Testis (tissue), 2 donors: ENCODE results near the gene POLR1G.

Source experiments
- POLR2A ChIP-seq: fragments of 450-650 bp; IDR thresholded peaks from one replicate; pipeline ENCODE4 v1.6.1; 2017; ENCODE audit warnings: antibody characterized with exemption, mild to moderate bottlenecking, moderate library complexity
- TF ChIP-seq, protein P1 (sequence below), 3 experiments: fragments of 450-650 bp in 2 of 3; fragments of 200-600 bp in 1 of 3; sonication (generic) in 1 of 3; IDR thresholded peaks; one replicate each; pipeline ENCODE4 v1.5.1; 2016 to 2019; ENCODE audit warnings: antibody characterized with exemption in 3 of 3, mild to moderate bottlenecking in 2 of 3, moderate library complexity in 1 of 3

DNA sequence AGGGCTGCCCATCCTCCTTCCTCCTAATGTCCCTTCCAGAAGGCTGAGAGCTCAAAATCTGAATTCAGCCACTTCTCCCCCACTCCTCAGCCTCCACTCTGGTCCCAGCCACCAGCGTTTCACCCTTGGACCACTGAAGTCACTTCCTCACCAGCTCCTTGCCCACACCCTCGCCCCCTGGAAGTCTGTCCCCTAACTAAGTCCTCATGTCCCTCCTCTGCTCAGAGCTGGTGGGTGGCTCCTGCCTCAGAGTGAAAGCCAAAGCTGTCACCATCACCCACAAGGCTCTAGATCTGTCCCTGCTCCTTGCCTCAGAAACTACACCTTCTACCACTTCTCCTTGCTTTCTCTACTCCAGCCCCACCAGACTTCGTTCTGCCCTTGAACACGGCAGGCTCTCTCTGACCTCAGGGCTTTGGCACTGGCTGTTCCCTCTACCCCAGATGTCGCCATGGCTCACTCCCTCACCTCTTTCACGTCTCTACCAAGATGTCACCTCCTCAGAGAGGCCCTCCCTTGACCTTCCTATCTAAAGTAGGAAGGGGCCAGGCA lies 15.6 kb downstream of the POLR1G start:
- TF ChIP-seq POLR2A: no peak
- TF ChIP-seq, protein P1, sequence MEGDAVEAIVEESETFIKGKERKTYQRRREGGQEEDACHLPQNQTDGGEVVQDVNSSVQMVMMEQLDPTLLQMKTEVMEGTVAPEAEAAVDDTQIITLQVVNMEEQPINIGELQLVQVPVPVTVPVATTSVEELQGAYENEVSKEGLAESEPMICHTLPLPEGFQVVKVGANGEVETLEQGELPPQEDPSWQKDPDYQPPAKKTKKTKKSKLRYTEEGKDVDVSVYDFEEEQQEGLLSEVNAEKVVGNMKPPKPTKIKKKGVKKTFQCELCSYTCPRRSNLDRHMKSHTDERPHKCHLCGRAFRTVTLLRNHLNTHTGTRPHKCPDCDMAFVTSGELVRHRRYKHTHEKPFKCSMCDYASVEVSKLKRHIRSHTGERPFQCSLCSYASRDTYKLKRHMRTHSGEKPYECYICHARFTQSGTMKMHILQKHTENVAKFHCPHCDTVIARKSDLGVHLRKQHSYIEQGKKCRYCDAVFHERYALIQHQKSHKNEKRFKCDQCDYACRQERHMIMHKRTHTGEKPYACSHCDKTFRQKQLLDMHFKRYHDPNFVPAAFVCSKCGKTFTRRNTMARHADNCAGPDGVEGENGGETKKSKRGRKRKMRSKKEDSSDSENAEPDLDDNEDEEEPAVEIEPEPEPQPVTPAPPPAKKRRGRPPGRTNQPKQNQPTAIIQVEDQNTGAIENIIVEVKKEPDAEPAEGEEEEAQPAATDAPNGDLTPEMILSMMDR (IDR thresholded peaks at IDR 0.05): no peak
